AG08395 (cell line): ENCODE measurements around the gene LRRK2.
"Not testable (repeated sequence)": the region's sequence is repeated elsewhere in the genome, so short reads cannot be mapped to it uniquely, and the experiment has no call there.

Experiments used
- DNase-seq: peaks from one replicate; pipeline ENCODE4 v3.0.0; 2012; ENCODE audit warnings: mixed read lengths, low spot score

LRRK2 gene

GRCh38 chr12:40212566-40212965, 12.2 kb upstream of the LRRK2 start:
- DNase-seq: no peak

- DNase-seq: no peak
Measured at GRCh38 chr12:40215982-40216381, 8.8 kb upstream of the LRRK2 start.

- no peak for DNase-seq
Measured at GRCh38 chr12:40216516-40217288, 8.1 kb upstream of the LRRK2 start.

- DNase-seq: no peak
Measured at GRCh38 chr12:40219760-40220159, 5.0 kb upstream of the LRRK2 start.

GRCh38 chr12:40222247-40222646, 2.5 kb upstream of the LRRK2 start:
- DNase-seq: no peak

GRCh38 chr12:40223646-40224045, 1.2 kb upstream of the LRRK2 start:
- DNase-seq: no peak

GRCh38 chr12:40225337-40225983, 663 bp downstream of the LRRK2 start:
- no peak for DNase-seq

GRCh38 chr12:40225984-40226602, 1.3 kb downstream of the LRRK2 start:
- DNase-seq: no peak

- DNase-seq: peak; percentile 79
Measured at GRCh38 chr12:40226705-40227104, 1.9 kb downstream of the LRRK2 start.

- DNase-seq: no peak
Measured at GRCh38 chr12:40227447-40227846, 2.6 kb downstream of the LRRK2 start.

GRCh38 chr12:40228727-40229126, 3.9 kb downstream of the LRRK2 start:
- DNase-seq: no peak

- DNase-seq: no peak
Measured at GRCh38 chr12:40229690-40230651, 5.2 kb downstream of the LRRK2 start.

GRCh38 chr12:40232602-40233001, 7.8 kb downstream of the LRRK2 start:
- DNase-seq: no peak

GRCh38 chr12:40233741-40234367, 9.1 kb downstream of the LRRK2 start:
- no peak for DNase-seq

GRCh38 chr12:40236357-40236850, 11.6 kb downstream of the LRRK2 start:
- no peak for DNase-seq

GRCh38 chr12:40238266-40238902, 13.6 kb downstream of the LRRK2 start:
- DNase-seq: no peak

GRCh38 chr12:40238979-40239378, 14.2 kb downstream of the LRRK2 start:
- DNase-seq: no peak

- no peak for DNase-seq
Measured at GRCh38 chr12:40240779-40241178, 16.0 kb downstream of the LRRK2 start.

- peak; percentile 13 for DNase-seq
Measured at GRCh38 chr12:40241741-40242140, 16.9 kb downstream of the LRRK2 start.

- not testable (repeated sequence) for DNase-seq
Measured at GRCh38 chr12:40244526-40245156, 19.8 kb downstream of the LRRK2 start.
